Stimulated activated CD8-positive, alpha-beta memory T cell treated with anti-CD3 and anti-CD28 coated beads, Interleukin-7, amount 100 ng/mL, for 48 hours (primary cell): ENCODE measurements around the gene DUSP8.

Source experiments
- DNase-seq, 2 donors: peaks; one replicate each; pipeline ENCODE4 v3.0.0-alpha.2; 2020; ENCODE audit warnings: low read depth in 1 of 2; ENCODE audit errors: extremely low read depth in 1 of 2

Gene DUSP8

DNA sequence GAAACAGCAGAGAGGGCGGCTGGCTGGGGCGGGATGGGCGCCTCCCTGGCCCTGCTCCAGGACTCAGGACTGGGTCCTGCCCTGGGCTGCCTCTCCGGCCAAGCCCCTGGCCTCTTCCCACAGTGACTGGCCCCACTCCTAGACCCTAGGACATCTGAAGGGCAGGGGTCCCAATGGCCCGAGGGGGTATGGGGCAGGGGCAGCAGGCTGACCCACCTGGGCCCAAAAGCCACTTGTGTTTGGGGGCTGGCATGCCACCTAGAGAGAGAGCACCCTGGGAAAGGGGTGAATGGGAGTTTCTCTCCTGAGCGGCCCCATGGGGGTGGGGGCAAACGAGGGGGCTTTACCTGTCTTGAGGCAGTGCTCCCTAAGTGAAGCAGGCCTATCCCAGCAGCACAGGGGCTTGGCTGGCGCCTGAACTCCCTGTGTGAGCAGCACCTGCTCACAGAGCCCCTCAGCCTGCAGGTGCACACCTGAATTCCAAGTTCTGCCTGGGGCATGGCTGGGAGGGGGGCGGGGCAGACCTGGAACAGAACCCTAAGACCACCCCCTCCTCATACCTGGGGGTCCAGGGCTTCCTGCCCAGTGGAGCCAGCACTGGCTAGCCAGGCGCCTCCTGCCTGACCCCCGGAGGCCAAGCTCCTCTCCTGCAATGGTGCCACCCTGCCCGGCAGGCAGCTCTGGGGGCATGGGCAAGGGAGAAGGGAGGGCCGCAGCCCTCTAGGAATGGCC, 16.9 kb downstream of the DUSP8 start:
- no peak for DNase-seq

DNA sequence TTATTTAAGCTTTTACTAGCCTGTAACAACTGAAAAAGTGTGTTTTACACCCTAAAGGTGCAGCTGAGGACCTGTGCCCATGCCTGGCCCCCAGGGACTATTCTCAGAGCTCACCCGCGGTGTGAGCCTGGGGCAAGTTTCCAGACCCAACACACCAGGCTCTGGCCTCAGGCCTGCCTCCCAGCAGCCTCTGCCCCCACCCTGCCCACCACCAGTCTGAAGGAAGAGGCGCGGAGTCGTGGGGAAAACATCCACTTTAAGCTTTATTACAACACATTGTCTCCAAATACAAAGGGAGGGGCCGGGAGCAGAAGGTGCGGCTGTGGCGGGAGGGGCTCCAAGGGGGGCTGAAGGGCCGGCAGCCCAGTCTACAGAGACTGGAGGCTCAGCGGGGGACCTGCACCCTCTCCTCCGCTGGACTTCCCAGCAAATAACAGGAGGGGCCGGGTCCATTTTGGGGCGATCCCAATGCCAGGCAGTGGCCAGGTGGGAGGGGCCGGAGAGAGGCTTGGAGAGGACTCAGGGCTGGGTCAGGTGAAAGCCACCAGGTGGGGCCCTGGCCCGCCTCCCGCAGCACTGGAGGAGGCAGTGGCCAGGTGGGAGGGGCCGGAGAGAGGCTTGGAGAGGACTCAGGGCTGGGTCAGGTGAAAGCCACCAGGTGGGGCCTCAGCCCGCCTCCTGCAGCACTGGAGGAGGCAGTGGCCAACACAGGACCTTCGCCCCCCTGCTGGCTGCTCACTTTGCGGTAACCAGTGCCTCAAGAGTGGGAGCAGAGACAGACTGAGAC, 18.1 kb downstream of the DUSP8 start:
- DNase-seq: no peak

GRCh38 chr11:1549338-1550330, 22.4 kb downstream of the DUSP8 start:
- no peak for DNase-seq

- DNase-seq: no peak
These were observed 23.6 kb downstream of the DUSP8 start for GRCh38 chr11:1548221-1549070.

DNA sequence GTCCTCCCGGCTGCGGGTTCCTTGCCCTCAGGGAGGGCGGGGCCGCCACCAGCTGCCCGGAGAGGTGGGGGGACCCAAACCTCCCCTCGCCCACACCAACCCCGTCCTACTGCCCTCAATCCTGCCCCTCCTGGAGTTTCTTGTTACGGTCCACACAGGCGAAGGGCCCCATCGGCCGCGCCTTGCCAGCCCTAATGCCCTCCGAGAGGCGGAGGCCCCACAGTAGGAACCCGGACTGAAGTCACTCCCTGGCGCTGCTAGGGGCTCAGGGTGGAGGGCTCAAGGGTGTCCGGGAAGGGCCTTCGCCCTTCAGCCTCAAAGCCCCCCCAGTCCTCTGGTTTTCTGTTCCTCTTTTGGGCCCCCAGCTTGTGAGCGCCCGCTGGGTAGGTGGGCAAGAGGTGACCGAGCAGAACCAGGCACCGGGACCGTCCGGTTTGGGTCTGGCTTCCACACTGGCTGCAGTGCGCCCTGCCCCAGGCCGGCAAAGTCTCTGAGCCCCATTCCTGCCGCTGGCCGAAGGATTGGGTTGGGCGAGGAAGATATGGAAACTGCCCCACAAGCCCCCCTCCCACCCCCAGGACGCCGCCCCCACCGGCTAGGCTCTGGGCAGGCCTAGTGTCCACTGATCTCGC, 24.5 kb downstream of the DUSP8 start:
- DNase-seq: no peak

GRCh38 chr11:1546536-1547466, 25.3 kb downstream of the DUSP8 start:
- no peak for DNase-seq

DNA sequence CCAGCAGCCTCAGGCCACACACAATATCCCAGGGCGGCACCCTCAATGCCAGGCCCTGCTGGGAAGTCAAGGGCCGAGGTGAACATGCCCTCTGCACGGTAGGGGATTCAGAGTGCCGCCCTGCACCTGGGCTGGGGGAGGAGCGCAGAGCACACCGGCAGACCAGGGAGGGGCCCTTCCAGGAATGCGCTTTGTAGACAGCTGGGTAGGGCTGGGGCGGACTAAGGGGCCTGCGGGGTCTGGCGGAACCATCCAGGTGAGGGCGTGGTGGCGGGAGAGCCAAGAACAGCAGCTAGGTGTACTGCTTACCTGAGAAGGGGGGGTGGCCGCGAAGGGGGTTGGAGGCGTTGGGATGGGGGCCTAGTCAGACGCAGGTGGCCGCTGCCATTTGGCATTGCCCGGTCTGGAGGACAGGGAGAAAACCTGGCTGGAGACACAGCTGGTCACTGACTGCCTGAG, 26.0 kb downstream of the DUSP8 start:
- DNase-seq: no peak

- no peak for DNase-seq
These were observed 26.6 kb downstream of the DUSP8 start for GRCh38 chr11:1545432-1545831.

DNA sequence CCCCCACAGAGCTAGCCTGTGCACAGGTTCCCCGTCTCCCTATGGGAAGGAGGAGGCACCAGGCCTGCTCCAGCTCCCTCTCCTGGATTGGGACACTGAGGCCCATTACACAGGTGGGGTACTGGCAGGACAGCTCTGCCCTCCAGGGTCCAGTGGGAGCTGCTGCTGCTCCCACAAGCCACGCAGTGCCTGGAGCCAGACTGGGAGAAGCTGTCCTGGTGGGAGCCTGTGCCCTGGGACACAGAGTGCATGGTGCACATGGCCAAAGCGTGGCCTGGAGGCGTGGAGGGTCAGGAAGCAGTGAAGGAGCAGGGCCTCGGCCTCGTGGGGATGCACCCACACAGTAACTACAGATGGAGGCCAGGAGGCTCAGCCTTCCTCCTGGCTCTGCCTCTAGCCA, 27.5 kb downstream of the DUSP8 start:
- DNase-seq: no peak

- no peak for DNase-seq
These were observed 28.3 kb downstream of the DUSP8 start for GRCh38 chr11:1543606-1544263.

- no peak for DNase-seq
These were observed 29.8 kb downstream of the DUSP8 start for GRCh38 chr11:1542267-1542666.

GRCh38 chr11:1541474-1542204, 30.4 kb downstream of the DUSP8 start:
- DNase-seq: no peak

GRCh38 chr11:1540074-1540473, 32.0 kb downstream of the DUSP8 start:
- no peak for DNase-seq

- DNase-seq: no peak
These were observed 33.9 kb downstream of the DUSP8 start for GRCh38 chr11:1538153-1538552.

DNA sequence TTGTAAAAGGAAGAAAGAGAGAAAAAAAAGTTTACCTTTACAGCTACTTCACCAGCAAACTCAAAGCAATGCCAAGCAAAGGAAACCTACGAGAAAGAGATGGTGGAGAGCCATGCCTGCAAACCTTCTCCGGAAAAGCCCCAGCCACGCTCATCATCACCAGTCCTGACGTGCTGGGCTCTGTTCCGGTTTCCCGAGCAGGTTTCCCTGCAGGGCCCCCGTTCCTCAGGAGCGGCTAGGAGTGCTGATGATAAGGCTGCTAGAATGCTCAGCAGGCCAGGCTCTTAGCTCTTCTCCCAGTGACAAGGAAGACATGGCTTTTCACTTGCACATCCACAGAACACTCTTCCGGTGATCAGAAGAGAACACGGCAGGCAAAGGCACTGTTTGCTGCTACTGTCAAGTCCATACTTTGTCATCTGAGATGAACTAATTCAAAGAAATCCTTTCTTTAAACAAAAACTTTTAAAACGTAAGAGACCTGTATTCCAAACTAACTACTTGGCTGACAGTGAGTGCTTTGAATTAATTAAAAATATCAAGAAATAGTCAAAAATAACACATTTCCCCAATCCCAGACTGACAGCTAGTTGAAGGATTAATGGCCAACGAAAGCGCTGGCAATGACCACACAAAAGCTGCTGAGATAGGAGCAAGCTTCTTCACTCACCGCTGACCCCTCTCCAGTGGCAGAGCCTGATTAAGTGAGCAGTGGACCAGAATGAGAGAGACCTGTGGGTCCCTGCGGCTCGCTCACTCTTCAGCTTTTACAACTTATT, 35.8 kb downstream of the DUSP8 start:
- DNase-seq: no peak

GRCh38 chr11:1534682-1535081, 37.4 kb downstream of the DUSP8 start:
- DNase-seq: no peak

GRCh38 chr11:1534171-1534570, 37.9 kb downstream of the DUSP8 start:
- no peak for DNase-seq
